Erythroblast (primary cell): ENCODE results near the gene MLN.

Experiments
- GATA1 ChIP-seq: IDR thresholded peaks from 2 replicates; pipeline ENCODE4 v1.6.1; 2011; ENCODE audit warnings: low read depth, mild to moderate bottlenecking, control low read depth, low read length, moderate library complexity
- POLR2A ChIP-seq: IDR thresholded peaks from 2 replicates; pipeline ENCODE4 v1.6.1; 2011; ENCODE audit warnings: mild to moderate bottlenecking, low read length

- no peak for TF ChIP-seq POLR2A
- no peak for TF ChIP-seq GATA1
Observed at GRCh38 chr6:33847078-33847477, 43.3 kb upstream of the MLN start.
